ENCODE results near the gene PRDM16. TPM values are rescaled to one million over a fixed set of nuclear protein-coding genes. Genes with fewer than 3 reads are reported as not detected.

The PRDM16 gene
- total and polyA plus RNA-seq, 2 of the 4 experiments (the other 2 are of a cell fraction), result 0.02 TPM; not detected in 1

- Histone ChIP-seq H3K4me2 (ENCODE audit: low read depth, low read length) (no peak overlapping the region), H3K9me3 (ENCODE audit: control insufficient read depth, insufficient read depth, low read length) (no peaks in the 10 kb centered on the region), H4K5ac (ENCODE audit: low read depth, low read length) (no peak overlapping the region), H4K8ac (ENCODE audit: low read depth in 2 of 2, low read length in 2 of 2) (no peak overlapping the region), H3K18ac (ENCODE audit: low read depth, low read length) (no peak overlapping the region), H2AK5ac (ENCODE audit: low read depth, low read length) (no peak overlapping the region), H3K9me1 (ENCODE audit: insufficient read depth, low read length) (no peaks in the 10 kb centered on the region), H3K9ac (ENCODE audit: low read depth, low read length) (no peak overlapping the region), H3K4me3 (ENCODE audit: insufficient read depth, low read depth, low read length) (no peak overlapping the region), H3K27me3 (ENCODE audit: control insufficient read depth, insufficient read depth, low read length) (peaks cover 10% of the 10 kb centered on the region), H4K20me1 (ENCODE audit: insufficient read depth, low read length) (no peaks in the 10 kb centered on the region), H2BK120ac (ENCODE audit: low read depth, low read length) (no peak overlapping the region), H4K91ac (ENCODE audit: insufficient read depth, low read depth, low read length) (no peak overlapping the region), H3K56ac (ENCODE audit: extremely low read depth, insufficient read depth, low read length) (no peak overlapping the region), H3K23ac (ENCODE audit: low read depth, low read length) (no peak overlapping the region), H3K36me3 (ENCODE audit: control insufficient read depth, insufficient read depth, low read length) (no peaks in the 10 kb centered on the region), H2BK15ac (ENCODE audit: low read depth, low read length) (no peak overlapping the region), H2BK5ac (ENCODE audit: low read depth, low read length, poor library complexity, severe bottlenecking) (no peak overlapping the region), H3K4me1 (ENCODE audit: control insufficient read depth, insufficient read depth, low read length) (no peaks in the 10 kb centered on the region), H3K27ac (ENCODE audit: insufficient read depth, low read length) (no peak overlapping the region), H2BK20ac (ENCODE audit: low read depth, low read length) (no peak overlapping the region), H2AK9ac (replicated peaks; ENCODE audit: low read depth, low read length, poor library complexity) (no peak overlapping the region), H3K4ac (ENCODE audit: low read depth, low read length) (no peak overlapping the region), H3K79me1 (ENCODE audit: low read depth in 1 of 2, low read length in 2 of 2) (no peaks in the 10 kb centered on the region), H2AFZ (replicated peaks; ENCODE audit: low read length, poor library complexity) (no peak overlapping the region), H3K14ac (replicated peaks; ENCODE audit: low read depth, low read length) (no peak overlapping the region)
- DNase-seq, result no peak
- WGBS, 2 experiments (ENCODE audit: extremely low coverage in 2 of 2, insufficient read length in 1 of 2), result 94% methylated on average over 3 of the region's 8 CpGs; no CpG with 5 or more reads in 1 of the 2 experiments
- TF ChIP-seq CEBPB (IDR thresholded peaks at IDR 0.05; ENCODE audit: low read depth, low read length), result no peak
- TF ChIP-seq ELK1 (IDR thresholded peaks at IDR 0.05; ENCODE audit: borderline replicate concordance, low read depth, low read length), result no peak
- TF ChIP-seq BHLHE40 (IDR thresholded peaks at IDR 0.05; ENCODE audit: low read depth, low read length), result no peak
- ChIA-PET CTCF (no interaction called here), POLR2A (ENCODE audit: unreplicated experiment) (no interaction called here)
- intact Hi-C loops (cut with micrococcal nuclease), result no loop called here
- in situ Hi-C loops (cut with MboI; ENCODE audit: low sequenced_read_pairs), result no loop called here
- BruUV-seq (replicated peaks), result no TSS peak
- dilution Hi-C loops (cut with HindIII; ENCODE audit: low sequenced_read_pairs, unreplicated experiment), result no loop called here
- no peak for ATAC-seq (ENCODE audit: low read depth)
Observed at GRCh38 chr1:3281735-3282134, 212.7 kb downstream of the PRDM16 start.
